ENCODE data around the gene AGBL4. TPM values are rescaled to one million over a fixed set of nuclear protein-coding genes. Genes with fewer than 3 reads are reported as not detected.

AGBL4 gene
- total and polyA plus RNA-seq, 2 of the 13 experiments (the other 11 are each of a cell fraction or from before 2014, with no cell fraction given), result not detected

GRCh38 chr1:48572134-48572533, 1451.6 kb downstream of the AGBL4 start:
- Histone ChIP-seq H3K79me2 (ENCODE audit: insufficient read depth, low read length) (no peaks in the 10 kb centered on the region), H3K4me2 (ENCODE audit: low read depth, low read length) (no peak overlapping the region), H3K4me1 (ENCODE audit: insufficient read depth, low read length) (no peaks in the 10 kb centered on the region), H2AFZ (ENCODE audit: low read length) (no peak overlapping the region), H3K36me3 (replicated peaks in 1 of 2; ENCODE audit: control insufficient read depth in 1 of 2, insufficient read depth in 2 of 2, low read length in 2 of 2) (no peaks in the 10 kb centered on the region), H3K4me3 (replicated peaks in 1 of 3; ENCODE audit: insufficient read depth in 1 of 3, low read depth in 2 of 3, low read length in 3 of 3) (no peak overlapping the region), H3K27ac (ENCODE audit: extremely low read length, insufficient read depth, low read length) (no peak overlapping the region), H3K27me3 (ENCODE audit: control insufficient read depth in 1 of 2, insufficient read depth in 2 of 2, low read length in 2 of 2) (0 out of 5 replicates have a peak, but pooled peaks cover 0 to 1% of the 10 kb centered on the region in 2 experiments), H3K9ac (ENCODE audit: insufficient read depth, low read depth, low read length) (no peak overlapping the region), H4K20me1 (ENCODE audit: insufficient read depth, low read length) (no peaks in the 10 kb centered on the region), H3K9me3 (ENCODE audit: low read length) (no peaks in the 10 kb centered on the region)
- in situ Hi-C loops (cut with HindIII; ENCODE audit: extremely low pct_ligation_motif_present, low pct_unique_long_range_greater_than_20kb) (loop anchor here (10.0 to 25.0 kb wide), 2 partner anchors 123 to 1765 kb away; no protein-coding TSS in a partner anchor), intact Hi-C loops (cut with micrococcal nuclease; ENCODE audit: unreplicated experiment) (loop anchor here (1.0 kb wide), 1 partner anchor 125 kb away; no protein-coding TSS in a partner anchor)
- 29% methylated on average over 4 of the region's 4 CpGs for WGBS (ENCODE audit: low lambda C conversion rate)
- ChIA-PET CTCF (ENCODE audit: low intra/inter-chr PET ratio, low total read pairs) (interaction anchor here (1.1 kb wide), 1 partner anchor 125 kb away, joined by 6 read pairs; no protein-coding TSS in a partner anchor), POLR2A (no interaction called here)
- BruUV-seq (replicated peaks), result no TSS peak
- TF ChIP-seq ZNF558 (CRISPR knock-in tag; IDR thresholded peaks at IDR 0.05; ENCODE audit: borderline replicate concordance) (no peak), ZNF740 (CRISPR knock-in tag; IDR thresholded peaks at IDR 0.05) (no peak), XRCC5 (optimal IDR thresholded peaks at IDR 0.05; ENCODE audit: low read length) (no peak), ZNF713 (CRISPR knock-in tag; IDR thresholded peaks at IDR 0.05) (no peak), ARID3A (IDR thresholded peaks at IDR 0.05; ENCODE audit: low read depth, low read length) (no peak), TBL1XR1 (IDR thresholded peaks at IDR 0.05; ENCODE audit: borderline replicate concordance, low read length, partially characterized antibody) (no peak), ZNF770 (CRISPR knock-in tag; IDR thresholded peaks at IDR 0.05) (no peak)
- FAIRE-seq (no peak), DNase-seq (ENCODE audit: low spot score) (no peak), ATAC-seq (no peak)
